AML-193 (cell line): ENCODE data around the gene THAP3.

Source experiments
- DNase-seq, 2 experiments: peaks; one replicate each; lab custom pipeline; 2025; lab: John Stamatoyannopoulos, UW

Gene THAP3, protein sequence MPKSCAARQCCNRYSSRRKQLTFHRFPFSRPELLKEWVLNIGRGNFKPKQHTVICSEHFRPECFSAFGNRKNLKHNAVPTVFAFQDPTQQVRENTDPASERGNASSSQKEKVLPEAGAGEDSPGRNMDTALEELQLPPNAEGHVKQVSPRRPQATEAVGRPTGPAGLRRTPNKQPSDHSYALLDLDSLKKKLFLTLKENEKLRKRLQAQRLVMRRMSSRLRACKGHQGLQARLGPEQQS

DNA sequence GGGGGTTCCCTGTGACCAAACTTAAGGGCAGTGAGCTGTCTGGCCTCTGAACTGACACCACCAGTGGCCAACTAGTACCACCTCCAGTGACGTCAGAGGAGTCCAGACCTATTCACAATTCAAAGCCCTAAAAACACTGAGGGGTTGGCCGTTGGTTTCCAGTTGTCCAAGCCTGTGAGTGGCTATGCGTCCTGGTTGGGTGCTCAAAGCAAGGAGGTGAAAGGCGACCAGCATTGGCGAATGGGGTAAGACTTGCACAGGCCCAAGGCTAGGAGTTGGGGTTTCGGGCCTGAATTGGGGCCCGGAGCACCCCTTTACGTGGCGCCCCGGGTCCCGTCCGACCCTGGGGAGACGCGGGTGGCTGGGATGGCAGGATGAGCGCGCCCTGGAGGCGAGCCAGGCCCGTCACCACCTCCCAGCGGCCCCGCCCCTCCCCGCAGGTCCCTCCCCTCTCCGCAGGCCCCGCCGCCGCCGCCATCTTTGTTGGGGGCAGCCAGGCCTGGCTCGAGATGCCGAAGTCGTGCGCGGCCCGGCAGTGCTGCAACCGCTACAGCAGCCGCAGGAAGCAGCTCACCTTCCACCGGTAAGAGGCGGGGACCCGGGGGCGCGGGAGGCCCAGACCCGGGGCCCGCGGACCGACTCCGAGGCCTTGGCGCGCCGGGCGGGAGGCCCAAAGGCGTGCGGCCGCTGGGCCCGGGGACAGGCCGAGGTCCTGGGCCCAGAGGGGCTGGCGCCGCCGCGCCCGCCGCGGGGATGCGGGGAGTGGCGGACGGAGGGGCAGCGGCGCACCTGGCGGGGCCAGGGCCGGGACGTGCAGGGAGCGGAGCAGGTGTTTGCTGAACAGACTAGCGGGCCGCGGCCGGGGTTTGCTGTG, at the start of gene THAP3:
THAP3 (plus strand) TSS at position 159 of the 874 bp plus-strand sequence; CDS start at position 510, 351 bp downstream.
- peak; percentile 53 to 67 for DNase-seq

DNA sequence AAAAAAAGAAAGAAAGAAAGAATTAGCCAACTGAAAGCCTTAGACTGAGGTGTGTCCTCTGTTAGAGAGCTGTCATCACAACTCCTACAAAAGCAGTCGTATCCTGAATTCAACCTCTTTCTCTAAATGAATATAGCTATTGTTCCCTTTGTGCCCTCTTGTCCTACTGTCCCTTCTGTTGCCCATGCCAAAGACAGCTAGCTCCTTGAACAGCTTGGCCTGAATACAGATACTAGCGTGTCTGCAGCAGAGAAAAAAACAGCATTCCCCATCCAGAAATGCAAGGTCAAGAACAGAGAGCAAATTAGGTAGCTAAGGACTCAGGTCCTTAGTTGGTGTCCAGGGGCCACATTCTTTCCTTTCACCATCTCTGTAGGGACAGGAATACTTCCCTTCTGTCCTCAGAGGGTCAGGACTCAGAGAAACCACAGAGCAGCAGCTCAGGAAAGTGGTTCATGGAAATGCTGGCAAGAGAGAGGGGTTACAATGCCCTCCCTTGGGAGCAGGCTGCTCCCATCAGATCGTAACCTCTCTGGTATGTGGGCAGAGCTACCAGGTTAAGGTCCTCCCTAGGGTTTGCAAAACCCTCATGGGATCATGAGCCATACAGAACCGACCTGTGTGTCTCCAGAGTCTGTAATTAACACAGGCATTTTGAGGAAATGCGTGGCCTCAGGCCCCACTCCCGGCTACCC, 46.7 kb upstream of the THAP3 start:
- DNase-seq, result no peak

DNA sequence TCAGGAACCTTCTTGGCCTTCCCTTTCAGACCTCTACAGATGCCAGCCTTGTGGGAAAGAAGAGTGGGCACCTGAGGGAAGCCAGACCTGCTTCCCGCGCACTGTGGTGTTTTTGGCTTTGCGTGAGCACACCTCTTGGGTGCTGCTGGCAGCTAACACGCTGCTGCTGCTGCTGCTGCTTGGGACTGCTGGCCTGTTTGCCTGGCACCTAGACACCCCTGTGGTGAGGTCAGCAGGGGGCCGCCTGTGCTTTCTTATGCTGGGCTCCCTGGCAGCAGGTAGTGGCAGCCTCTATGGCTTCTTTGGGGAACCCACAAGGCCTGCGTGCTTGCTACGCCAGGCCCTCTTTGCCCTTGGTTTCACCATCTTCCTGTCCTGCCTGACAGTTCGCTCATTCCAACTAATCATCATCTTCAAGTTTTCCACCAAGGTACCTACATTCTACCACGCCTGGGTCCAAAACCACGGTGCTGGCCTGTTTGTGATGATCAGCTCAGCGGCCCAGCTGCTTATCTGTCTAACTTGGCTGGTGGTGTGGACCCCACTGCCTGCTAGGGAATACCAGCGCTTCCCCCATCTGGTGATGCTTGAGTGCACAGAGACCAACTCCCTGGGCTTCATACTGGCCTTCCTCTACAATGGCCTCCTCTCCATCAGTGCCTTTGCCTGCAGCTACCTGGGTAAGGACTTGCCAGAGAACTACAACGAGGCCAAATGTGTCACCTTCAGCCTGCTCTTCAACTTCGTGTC, 45.9 kb upstream of the THAP3 start:
- no peak for DNase-seq

DNA sequence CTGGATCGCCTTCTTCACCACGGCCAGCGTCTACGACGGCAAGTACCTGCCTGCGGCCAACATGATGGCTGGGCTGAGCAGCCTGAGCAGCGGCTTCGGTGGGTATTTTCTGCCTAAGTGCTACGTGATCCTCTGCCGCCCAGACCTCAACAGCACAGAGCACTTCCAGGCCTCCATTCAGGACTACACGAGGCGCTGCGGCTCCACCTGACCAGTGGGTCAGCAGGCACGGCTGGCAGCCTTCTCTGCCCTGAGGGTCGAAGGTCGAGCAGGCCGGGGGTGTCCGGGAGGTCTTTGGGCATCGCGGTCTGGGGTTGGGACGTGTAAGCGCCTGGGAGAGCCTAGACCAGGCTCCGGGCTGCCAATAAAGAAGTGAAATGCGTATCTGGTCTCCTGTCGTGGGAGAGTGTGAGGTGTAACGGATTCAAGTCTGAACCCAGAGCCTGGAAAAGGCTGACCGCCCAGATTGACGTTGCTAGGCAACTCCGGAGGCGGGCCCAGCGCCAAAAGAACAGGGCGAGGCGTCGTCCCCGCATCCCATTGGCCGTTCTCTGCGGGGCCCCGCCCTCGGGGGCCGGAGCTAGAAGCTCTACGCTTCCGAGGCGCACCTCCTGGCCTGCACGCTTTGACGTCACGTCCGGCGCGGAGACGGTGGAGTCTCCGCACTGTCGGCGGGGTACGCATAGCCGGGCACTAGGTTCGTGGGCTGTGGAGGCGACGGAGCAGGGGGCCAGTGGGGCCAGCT, 45.1 kb upstream of the THAP3 start, which contains the start of gene ZBTB48:
ZBTB48 (plus strand) TSS at position 621 of the 745 bp plus-strand sequence. CDS start 616 bp downstream, outside the sequence.
- DNase-seq, result peak; percentile 94 to 97

DNA sequence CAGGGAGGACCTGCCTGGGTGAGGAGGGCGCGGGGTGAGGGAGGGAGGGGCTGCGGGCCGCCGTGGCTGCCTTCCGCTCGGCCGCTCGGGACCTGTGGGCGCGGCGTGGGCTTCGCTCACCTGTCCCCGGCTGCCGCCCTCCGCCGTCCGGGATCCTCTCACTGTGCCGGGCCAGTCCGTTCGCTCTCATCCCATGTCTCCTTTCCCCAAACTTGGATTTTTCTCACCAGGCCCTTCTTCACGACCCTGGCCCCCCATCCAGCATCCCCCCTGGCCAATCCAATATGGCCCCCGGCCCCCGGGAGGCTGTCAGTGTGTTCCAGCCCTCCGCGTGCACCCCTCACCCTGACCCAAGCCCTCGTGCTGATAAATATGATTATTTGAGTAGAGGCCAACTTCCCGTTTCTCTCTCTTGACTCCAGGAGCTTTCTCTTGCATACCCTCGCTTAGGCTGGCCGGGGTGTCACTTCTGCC, 44.5 kb upstream of the THAP3 start:
- peak; percentile 48 to 53 for DNase-seq

DNA sequence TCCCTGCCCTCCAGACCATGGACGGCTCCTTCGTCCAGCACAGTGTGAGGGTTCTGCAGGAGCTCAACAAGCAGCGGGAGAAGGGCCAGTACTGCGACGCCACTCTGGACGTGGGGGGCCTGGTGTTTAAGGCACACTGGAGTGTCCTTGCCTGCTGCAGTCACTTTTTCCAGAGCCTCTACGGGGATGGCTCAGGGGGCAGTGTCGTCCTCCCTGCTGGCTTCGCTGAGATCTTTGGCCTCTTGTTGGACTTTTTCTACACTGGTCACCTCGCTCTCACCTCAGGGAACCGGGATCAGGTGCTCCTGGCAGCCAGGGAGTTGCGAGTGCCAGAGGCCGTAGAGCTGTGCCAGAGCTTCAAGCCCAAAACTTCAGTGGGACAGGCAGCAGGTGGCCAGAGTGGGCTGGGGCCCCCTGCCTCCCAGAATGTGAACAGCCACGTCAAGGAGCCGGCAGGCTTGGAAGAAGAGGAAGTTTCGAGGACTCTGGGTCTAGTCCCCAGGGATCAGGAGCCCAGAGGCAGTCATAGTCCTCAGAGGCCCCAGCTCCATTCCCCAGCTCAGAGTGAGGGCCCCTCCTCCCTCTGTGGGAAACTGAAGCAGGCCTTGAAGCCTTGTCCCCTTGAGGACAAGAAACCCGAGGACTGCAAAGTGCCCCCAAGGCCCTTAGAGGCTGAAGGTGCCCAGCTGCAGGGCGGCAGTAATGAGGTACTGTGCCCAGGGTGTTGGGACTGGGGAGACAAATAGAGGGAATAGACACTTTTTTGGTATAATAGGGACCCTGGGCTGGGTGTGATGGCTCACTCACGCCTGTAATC, 43.9 kb upstream of the THAP3 start:
- DNase-seq, result peak; percentile 18 to 27

DNA sequence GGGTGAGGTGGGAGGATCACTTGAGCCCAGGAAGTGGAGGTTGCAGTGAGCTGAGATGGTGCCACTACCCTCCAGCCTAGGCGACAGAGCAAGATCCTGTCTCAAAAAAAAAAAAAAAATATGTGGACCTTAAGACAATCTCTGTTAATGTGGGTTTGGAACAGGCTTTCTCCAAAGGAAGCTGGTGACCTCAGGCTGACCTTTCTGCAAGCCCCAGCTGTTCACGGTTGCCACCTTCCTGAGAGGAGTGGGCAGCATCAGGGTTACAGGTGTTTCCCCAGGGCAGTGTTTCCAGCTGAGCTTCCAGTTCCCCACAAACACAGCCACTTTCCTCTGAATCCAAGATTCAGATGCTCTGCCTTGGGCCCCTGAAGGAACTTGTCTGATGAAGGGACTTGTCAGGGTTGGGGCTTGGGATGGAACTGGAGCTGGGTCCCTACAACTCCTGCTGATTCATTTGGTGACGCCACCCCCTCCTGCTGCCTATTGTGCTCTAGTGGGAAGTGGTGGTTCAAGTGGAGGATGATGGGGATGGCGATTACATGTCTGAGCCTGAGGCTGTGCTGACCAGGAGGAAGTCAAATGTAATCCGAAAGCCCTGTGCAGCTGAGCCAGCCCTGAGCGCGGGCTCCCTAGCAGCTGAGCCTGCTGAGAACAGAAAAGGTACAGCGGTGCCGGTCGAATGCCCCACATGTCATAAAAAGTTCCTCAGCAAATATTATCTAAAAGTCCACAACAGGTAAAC, 42.9 kb upstream of the THAP3 start:
- peak; percentile 85 to 87 for DNase-seq

DNA sequence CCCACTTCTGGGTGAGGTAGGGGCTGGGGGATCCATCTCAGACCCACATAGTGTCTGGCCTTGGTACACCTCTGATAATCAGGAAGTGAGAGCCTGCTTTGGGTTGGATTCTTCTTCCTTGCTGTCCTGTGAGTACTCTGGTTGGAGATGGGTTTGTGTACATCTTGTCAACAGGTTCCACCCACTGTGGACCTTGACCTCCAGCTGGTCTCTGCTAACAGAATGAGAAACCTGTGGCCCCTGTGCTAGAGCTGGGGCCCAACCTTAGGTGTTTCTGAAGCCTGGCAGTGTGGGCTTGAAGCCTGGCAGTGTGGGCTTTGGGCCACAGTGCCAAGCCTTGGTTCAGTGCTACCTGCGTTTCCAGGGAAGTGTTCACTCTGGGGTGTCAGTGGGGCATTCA, 42.3 kb upstream of the THAP3 start:
- DNase-seq, result no peak

DNA sequence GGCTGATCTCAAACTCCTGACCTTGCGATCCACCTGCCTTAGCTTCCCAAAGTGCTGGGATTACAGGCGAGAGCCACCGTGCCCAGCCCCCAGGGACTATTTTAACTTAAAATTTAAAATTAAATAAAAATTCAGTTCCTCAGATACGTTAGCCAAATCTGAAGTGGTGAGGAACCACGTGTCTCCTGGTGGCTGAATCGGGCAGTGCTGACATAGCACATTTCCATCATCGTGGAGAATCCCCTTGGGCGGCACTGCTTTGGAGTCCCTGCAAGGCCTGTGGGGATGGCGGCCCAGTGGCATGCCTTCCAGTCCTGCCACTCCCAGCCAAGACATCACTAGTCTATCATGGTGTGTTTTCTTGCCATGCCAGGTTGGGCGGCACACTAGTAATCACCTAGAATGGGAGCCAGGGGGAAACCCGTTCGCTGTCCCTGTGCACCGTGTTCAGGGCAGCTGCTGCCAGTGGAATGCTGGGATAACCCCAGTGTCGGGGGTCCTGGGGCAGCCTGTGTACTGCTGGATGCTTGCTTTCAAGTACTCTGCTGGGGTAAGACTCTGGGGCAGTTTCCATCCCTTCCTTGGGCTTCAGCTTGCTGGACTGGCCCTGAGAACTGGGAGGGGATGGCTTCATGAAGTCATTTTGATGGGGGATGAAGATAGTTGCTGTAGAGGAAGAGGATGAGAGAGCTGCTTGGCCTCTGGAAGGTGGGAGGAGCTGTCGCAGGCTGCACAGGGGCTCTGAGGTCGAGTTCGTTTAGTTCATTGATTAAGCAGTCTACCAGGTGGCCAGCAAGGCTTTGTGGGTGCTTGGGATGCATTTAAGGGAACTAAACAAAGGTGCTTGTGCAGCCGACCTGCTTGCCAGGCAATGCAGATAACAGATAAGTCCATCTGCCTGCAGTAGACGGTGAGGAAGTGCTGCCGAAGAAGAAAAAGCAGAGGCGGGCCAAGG, 40.3 kb upstream of the THAP3 start:
- no peak for DNase-seq

DNA sequence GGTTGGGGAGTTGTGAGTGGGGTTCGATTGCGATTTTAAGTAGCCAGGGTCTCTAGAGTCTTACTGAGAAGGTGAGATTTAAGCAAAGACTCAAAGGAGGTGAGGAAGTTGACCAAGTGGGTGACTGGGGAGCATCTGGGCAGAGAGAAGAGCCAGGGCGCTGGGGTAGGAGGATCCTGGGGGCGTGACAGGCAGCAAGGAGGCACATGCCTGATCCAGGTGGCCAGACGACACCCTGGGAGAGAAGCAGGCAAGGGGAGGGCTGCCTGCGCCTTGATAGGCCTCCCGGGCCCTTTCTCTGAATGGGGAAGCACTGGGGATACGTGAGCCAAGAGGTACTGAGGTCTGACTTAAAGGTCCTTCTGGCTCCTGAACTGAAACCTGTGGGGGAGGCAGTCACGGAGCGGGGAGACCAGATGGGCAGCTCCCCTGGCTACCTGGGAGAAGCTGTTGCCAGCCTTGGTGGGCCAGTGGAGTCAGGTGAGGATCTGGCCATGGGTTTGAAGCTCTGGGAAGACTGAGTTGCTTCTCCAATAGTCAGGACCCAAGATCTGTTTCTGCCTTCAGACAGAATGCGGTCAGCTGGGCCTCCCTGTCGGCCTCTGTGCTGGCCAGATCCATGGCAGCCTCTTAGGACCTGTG, 39.5 kb upstream of the THAP3 start:
- no peak for DNase-seq

DNA sequence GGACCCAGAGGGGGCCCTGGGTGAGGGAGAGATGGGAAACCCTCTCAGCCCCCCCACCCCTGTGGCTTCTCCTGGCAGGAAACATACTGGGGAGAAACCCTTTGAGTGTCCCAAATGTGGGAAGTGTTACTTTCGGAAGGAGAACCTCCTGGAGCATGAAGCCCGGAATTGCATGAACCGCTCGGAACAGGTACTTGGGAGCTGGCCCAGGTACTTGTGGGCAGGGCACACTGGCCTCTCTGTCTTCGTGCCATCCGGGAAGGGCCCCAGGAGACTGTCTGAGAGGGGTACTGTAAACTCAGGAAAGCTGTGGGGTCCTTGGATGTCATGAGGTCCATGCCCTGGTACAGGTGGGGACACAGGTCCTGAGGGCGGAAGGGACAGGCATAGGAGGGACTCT, 38.8 kb upstream of the THAP3 start:
- no peak for DNase-seq

DNA sequence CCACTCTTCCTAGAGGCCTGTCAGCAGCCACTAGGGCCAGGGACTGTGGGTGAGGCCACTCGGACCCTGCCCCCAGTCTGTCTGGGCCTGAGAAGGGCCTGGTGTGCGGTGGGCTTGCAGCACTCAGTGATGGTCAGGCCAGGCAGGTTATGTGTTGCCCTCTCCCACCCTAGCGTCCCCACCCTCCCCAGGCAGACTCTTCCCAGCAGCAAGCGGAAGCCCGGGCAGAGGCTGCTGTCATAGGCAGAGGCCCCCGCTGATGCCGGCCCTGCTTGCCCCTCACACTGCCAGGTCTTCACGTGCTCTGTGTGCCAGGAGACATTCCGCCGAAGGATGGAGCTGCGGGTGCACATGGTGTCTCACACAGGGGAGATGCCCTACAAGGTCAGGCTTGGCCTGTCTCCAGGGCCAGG, 38.3 kb upstream of the THAP3 start:
- no peak for DNase-seq

DNA sequence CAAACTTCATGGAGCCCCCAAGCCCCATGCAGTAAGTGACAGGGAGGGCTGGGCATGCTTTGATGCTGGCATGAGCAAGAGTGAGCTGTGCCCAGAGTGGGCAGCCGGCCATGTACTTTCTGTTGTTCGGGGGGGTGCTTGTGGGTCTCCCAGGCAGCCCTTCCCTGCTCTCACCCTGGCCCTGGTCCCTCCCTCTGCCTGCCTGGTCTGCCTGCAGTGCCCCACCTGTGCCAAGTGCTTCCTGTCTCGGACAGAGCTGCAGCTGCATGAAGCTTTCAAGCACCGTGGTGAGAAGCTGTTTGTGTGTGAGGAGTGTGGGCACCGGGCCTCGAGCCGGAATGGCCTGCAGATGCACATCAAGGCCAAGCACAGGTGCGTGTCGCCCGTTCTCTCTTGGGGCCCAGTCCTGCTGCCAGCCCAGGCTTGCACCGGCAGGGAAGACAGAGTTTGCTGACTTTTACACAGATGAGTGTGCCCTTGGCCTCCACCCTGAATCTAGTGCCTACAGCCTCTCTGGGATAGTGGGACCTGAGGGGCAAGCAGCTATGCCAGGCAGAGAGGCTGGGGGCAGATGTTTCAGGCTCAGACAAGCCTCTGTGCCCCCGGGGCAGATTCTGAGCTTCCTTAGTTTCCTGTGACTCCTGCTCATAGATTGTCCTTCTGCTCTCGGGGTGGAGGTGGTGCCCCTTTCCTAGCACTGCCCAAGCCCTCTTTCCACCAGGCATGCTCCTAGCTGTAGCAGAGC, 37.2 kb upstream of the THAP3 start:
- DNase-seq, result no peak

DNA sequence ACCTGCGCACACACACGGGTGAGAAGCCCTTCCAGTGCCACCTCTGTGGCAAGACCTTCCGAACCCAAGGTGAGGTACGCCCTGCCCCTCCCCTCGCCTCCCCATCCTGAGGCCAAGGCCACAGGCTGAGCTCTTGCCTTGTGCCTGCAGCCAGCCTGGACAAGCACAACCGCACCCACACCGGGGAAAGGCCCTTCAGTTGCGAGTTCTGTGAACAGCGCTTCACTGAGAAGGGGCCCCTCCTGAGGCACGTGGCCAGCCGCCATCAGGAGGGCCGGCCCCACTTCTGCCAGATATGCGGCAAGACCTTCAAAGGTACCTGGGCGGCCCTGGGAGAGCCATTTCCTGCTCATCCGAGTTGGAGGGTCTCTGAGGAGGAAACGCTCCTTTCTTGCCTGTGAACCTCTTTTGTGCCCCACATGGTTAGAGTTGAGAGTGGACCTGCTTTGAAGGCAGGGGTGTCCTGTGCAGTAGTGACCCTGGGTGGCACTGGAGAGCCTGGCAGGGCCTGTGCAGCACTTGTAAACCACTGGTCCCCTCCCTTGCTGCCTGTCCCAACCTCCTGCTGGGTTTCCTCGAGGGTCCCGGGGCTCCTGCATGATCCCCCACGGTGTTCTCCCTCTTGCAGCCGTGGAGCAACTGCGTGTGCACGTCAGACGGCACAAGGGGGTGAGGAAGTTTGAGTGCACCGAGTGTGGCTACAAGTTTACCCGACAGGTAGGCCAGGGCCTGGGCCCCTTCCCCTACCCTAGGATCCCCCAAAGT, 36.4 kb upstream of the THAP3 start:
- DNase-seq, result no peak

DNA sequence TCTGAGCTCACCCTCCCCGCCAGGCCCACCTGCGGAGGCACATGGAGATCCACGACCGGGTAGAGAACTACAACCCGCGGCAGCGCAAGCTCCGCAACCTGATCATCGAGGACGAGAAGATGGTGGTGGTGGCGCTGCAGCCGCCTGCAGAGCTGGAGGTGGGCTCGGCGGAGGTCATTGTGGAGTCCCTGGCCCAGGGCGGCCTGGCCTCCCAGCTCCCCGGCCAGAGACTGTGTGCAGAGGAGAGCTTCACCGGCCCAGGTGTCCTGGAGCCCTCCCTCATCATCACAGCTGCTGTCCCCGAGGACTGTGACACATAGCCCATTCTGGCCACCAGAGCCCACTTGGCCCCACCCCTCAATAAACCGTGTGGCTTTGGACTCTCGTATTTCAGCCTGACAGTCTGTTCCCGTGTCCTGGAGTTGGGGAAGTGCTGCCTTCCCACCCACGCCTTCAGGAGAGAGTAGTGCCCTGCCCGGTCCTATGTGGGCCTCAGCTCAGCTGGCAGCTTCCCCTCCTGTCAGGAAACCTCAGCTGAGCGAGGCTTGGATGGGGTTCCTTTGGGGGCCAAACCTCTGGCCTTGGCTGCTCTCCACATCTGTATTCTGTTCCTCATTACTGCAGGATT, 35.7 kb upstream of the THAP3 start:
- DNase-seq, result no peak

DNA sequence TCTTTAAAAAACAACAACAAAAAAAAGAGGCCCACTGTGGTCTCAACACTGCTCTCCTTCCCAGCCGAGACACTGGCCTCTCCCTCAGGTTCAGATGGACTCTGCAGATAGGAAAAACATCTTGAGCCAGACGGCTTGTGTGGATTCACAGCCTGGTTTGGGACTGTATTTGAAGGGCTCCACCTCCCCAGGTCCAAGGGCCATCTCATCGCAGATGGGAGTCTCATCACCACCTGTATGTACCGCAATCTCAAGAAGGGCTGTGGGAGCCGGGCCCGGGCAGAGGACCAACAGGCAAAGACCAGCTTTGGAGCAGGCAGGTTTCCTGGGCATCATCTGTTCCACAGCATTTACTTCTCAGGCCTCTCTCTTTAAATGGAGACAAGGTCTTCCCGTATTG, 34.6 kb upstream of the THAP3 start:
- no peak for DNase-seq
